Right lobe of liver (tissue), 4 donors: ENCODE results near the gene C4B.

ENCODE experiments used
- CTCF ChIP-seq, 4 donors: fragments of 200-600 bp in 3 of 4; fragments of 450-650 bp in 1 of 4; IDR thresholded peaks; one replicate each; pipeline versions ENCODE4 v1.5.1 to v1.8.0; 2016 to 2022; ENCODE audit warnings: antibody characterized with exemption in 4 of 4, mild to moderate bottlenecking in 2 of 4
- POLR2A ChIP-seq: fragments of 450-650 bp; IDR thresholded peaks from one replicate; pipeline ENCODE4 v1.6.1; 2017; ENCODE audit warnings: antibody characterized with exemption, mild to moderate bottlenecking
- donor health status: DM: no; HTN: no; CAD: no.
- donor health status: DM: no; HTN: no; CAD: no.
- donor health status: DM: no; HTN: yes; CAD: no.

GRCh38 chr6:32058511-32058963, 43.9 kb downstream of the C4B start:
- no peak for TF ChIP-seq CTCF (IDR thresholded peaks at IDR 0.05)
- no peak for TF ChIP-seq POLR2A
